Rectal smooth muscle tissue (tissue), 1 donor: Measurements from ENCODE around the gene VPS26A.

Source experiments
- H3K27ac ChIP-seq: one replicate; pipeline ENCODE4 v1.7.0; 2013; ENCODE audit warnings: low read depth, low read length, inconsistent platforms
- H3K27me3 ChIP-seq: one replicate; pipeline ENCODE4 v1.7.0; 2013; ENCODE audit warnings: low read length; ENCODE audit not compliant: control insufficient read depth, insufficient read depth
- H3K36me3 ChIP-seq: one replicate; pipeline ENCODE4 v1.7.0; 2013; ENCODE audit warnings: low read length; ENCODE audit not compliant: control insufficient read depth, insufficient read depth
- H3K4me1 ChIP-seq: one replicate; pipeline ENCODE4 v1.7.0; 2013; ENCODE audit warnings: low read length; ENCODE audit not compliant: control insufficient read depth, insufficient read depth
- H3K4me3 ChIP-seq: one replicate; pipeline ENCODE4 v1.7.0; 2013; ENCODE audit warnings: low read length
- H3K9ac ChIP-seq: one replicate; pipeline ENCODE4 v1.7.0; 2013; ENCODE audit warnings: low read length

Gene VPS26A

DNA sequence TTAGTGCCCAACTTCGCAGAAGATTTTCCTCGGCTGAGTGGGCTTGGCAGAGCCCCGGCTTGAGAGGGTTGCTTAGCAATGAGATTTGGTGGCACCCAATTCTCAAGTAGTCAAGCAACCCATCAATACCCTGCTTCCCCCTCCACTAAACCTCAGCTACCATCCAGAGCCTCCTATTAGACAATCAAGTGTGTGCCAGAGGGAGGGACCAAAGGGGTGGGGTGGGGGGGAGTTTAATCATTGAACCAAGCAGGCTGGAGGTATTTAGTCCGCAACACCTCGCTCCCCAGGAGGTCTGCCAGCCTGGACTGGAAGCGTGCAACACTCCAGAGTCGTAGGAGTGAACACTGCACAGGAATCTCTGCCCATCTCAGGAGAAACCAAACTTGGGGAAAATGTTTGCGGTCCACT, 96.1 kb downstream of the VPS26A start, which contains the start of gene HKDC1:
Gene HKDC1 (plus strand): TSS at position 292 of the 411 bp plus-strand sequence. CDS start 104 bp downstream, at position 396.
- Histone ChIP-seq H3K4me1 (no peaks in the 10 kb centered on the region), H3K36me3 (no peaks in the 10 kb centered on the region), H3K27ac (no peak within 1 kb of the TSS), H3K9ac (no peak within 1 kb of the TSS), H3K4me3 (no peak within 1 kb of the TSS), H3K27me3 (no peaks in the 10 kb centered on the region)

DNA sequence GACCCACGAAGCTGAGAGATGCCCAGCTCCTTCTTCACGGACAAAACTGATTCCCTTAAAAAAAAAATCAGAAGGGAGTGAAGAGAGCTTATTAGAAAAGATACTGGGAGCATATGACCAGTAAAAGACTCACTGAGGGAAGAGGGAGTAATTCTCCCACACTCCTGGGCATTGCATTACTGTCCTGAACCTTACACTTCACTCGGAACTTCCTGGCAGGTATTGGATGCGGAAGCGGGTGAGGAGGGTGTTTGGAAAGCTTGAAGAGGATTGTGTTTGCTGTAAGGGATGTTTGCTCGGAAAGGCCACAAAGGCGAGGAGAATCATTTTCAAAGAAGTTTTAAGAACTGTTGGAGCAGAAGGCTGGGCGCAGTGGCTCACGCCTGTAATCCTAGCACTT, 96.5 kb downstream of the VPS26A start:
- H3K27ac ChIP-seq = no peak overlapping the region

More for the DNA sequence above, 96.5 kb downstream of the VPS26A start:
- Histone ChIP-seq H3K9ac (no peak overlapping the region), H3K36me3 (no peaks in the 10 kb centered on the region), H3K4me1 (no peaks in the 10 kb centered on the region), H3K27me3 (no peaks in the 10 kb centered on the region), H3K4me3 (no peak overlapping the region)
